Panc1 (cell line): ENCODE results near the gene CCDC9.

Experiments
- CTCF ChIP-seq: fragments of 450-650 bp; IDR thresholded peaks from 2 replicates; pipeline ENCODE4 v1.5.1; 2017; ENCODE audit warnings: mild to moderate bottlenecking
- POLR2AphosphoS5 ChIP-seq: IDR thresholded peaks from 2 replicates; pipeline ENCODE4 v1.6.1; 2012; ENCODE audit warnings: mild to moderate bottlenecking, low read depth, low read length, moderate library complexity
- TCF7L2 ChIP-seq: IDR thresholded peaks from 2 replicates; pipeline ENCODE4 v1.6.1; 2011; ENCODE audit warnings: mild to moderate bottlenecking, low read depth, low read length, inconsistent platforms

GRCh38 chr19:47258895-47259555 is 2.7 kb downstream of the CCDC9 start:
- TF ChIP-seq CTCF (no peak), POLR2AphosphoS5 (no peak), TCF7L2 (no peak)
